Nephron (organoid): ENCODE results near the gene EPS8.

Source experiments
- H3K27ac Mint-ChIP-seq, 3 experiments: 2 replicates each; pipeline ENCODE4 v1.8.0; 2020; ENCODE audit warnings: mixed read lengths in 3 of 3, mild to moderate bottlenecking in 2 of 3, moderate library complexity in 1 of 3
- H3K27me3 Mint-ChIP-seq: 2 replicates; pipeline ENCODE4 v1.8.0; 2021; ENCODE audit warnings: low read depth, mild to moderate bottlenecking, moderate library complexity, mixed read lengths
- H3K36me3 Mint-ChIP-seq: 2 replicates; pipeline ENCODE4 v1.8.0; 2020; ENCODE audit warnings: low read depth, mixed read lengths
- H3K4me1 Mint-ChIP-seq: 2 replicates; pipeline ENCODE4 v1.8.0; 2020; ENCODE audit warnings: mixed read lengths
- H3K4me3 Mint-ChIP-seq, 3 experiments: 2 replicates each; pipeline ENCODE4 v1.8.0; 2020; ENCODE audit warnings: mild to moderate bottlenecking in 3 of 3, mixed read lengths in 3 of 3, moderate library complexity in 2 of 3
- H3K9me3 Mint-ChIP-seq: 2 replicates; pipeline ENCODE4 v1.8.0; 2020; ENCODE audit warnings: mixed read lengths
- CTCF ChIP-seq, 3 experiments: fragments of 200-600 bp; sonication (generic); IDR thresholded peaks; one replicate each; pipeline ENCODE4 v1.5.0; 2021; ENCODE audit warnings: antibody characterized with exemption in 3 of 3; ENCODE audit not compliant: unreplicated experiment in 3 of 3

Gene EPS8

GRCh38 chr12:15600223-15600935 lies 188.8 kb downstream of the EPS8 start:
- H3K4me3 Mint-ChIP-seq, result no peak overlapping the region
- H3K27me3 Mint-ChIP-seq, result no peaks in the 10 kb centered on the region
- TF ChIP-seq CTCF (IDR thresholded peaks at IDR 0.05; ENCODE audit: unreplicated experiment in 3 of 3), result no peak
- H3K36me3 Mint-ChIP-seq, result peaks cover 4% of the 10 kb centered on the region
- H3K27ac Mint-ChIP-seq, result peak overlapping the region; percentile 26 to 82 (median 76)
- peaks cover 58% of the 10 kb centered on the region for H3K4me1 Mint-ChIP-seq
- H3K9me3 Mint-ChIP-seq, result no peaks in the 10 kb centered on the region

- Mint-ChIP-seq H3K4me1 (peaks cover 53% of the 10 kb centered on the region), H3K27me3 (no peaks in the 10 kb centered on the region), H3K9me3 (no peaks in the 10 kb centered on the region), H3K4me3 (no peak overlapping the region), H3K27ac (peak overlapping the region; percentile 76 to 83 (median 82)), H3K36me3 (peaks cover 4% of the 10 kb centered on the region)
- no peak for TF ChIP-seq CTCF (IDR thresholded peaks at IDR 0.05; ENCODE audit: unreplicated experiment in 3 of 3)
These were observed 189.7 kb downstream of the EPS8 start for GRCh38 chr12:15599266-15600037.

- Mint-ChIP-seq H3K27ac (no peak overlapping the region), H3K36me3 (peaks cover 10% of the 10 kb centered on the region), H3K4me1 (peaks cover 38% of the 10 kb centered on the region), H3K27me3 (no peaks in the 10 kb centered on the region), H3K4me3 (no peak overlapping the region), H3K9me3 (no peaks in the 10 kb centered on the region)
- TF ChIP-seq CTCF (IDR thresholded peaks at IDR 0.05; ENCODE audit: unreplicated experiment in 3 of 3), result no peak
These were observed 191.9 kb downstream of the EPS8 start for GRCh38 chr12:15597125-15597830.

- H3K9me3 Mint-ChIP-seq, result no peaks in the 10 kb centered on the region
- H3K4me3 Mint-ChIP-seq, result no peak overlapping the region
- peaks cover 30% of the 10 kb centered on the region for H3K4me1 Mint-ChIP-seq
- H3K27me3 Mint-ChIP-seq, result no peaks in the 10 kb centered on the region
- peaks cover 11% of the 10 kb centered on the region for H3K36me3 Mint-ChIP-seq
- TF ChIP-seq CTCF (IDR thresholded peaks at IDR 0.05; ENCODE audit: unreplicated experiment in 3 of 3), result no peak
- H3K27ac Mint-ChIP-seq, result peak overlapping the region in 2 of 3 experiments; percentile 0 to 34
These were observed 193.0 kb downstream of the EPS8 start for GRCh38 chr12:15596174-15596573.

- Mint-ChIP-seq H3K4me3 (no peak overlapping the region), H3K4me1 (peaks cover 23% of the 10 kb centered on the region), H3K9me3 (no peaks in the 10 kb centered on the region), H3K36me3 (peaks cover 18% of the 10 kb centered on the region), H3K27ac (peak overlapping the region in 1 of 3 experiments; percentile 22), H3K27me3 (no peaks in the 10 kb centered on the region)
- no peak for TF ChIP-seq CTCF (IDR thresholded peaks at IDR 0.05; ENCODE audit: unreplicated experiment in 3 of 3)
These were observed 196.3 kb downstream of the EPS8 start for GRCh38 chr12:15592934-15593333.
